Fibroblast of pulmonary artery (primary cell): ENCODE measurements around the gene AXIN1.
"Not testable (repeated sequence)": the region's sequence is repeated elsewhere in the genome, so short reads cannot be mapped to it uniquely, and the experiment has no call there.

Experiments
- DNase-seq: peaks from one replicate; pipeline ENCODE4 v3.0.0-alpha.2; 2010; ENCODE audit warnings: low read depth
- H3K4me3 ChIP-seq: replicated peaks from 2 replicates; pipeline ENCODE4 v1.5.1; 2011; ENCODE audit warnings: low read depth, mild to moderate bottlenecking, control low read depth, low read length, moderate library complexity
- CTCF ChIP-seq: IDR thresholded peaks from 2 replicates; pipeline ENCODE4 v1.5.1; 2011; ENCODE audit warnings: mild to moderate bottlenecking, control low read depth, low read length, inconsistent platforms; ENCODE audit errors: missing control alignments

The AXIN1 gene

GRCh38 chr16:354971-355461 is 2.5 kb upstream of the AXIN1 start:
- no peak overlapping the region for H3K4me3 ChIP-seq
- no peak for TF ChIP-seq CTCF
- no peak for DNase-seq

GRCh38 chr16:354291-354881 is 1.9 kb upstream of the AXIN1 start:
- DNase-seq: no peak
- TF ChIP-seq CTCF: no peak
- H3K4me3 ChIP-seq: no peak overlapping the region

- no peak for TF ChIP-seq CTCF
- peak overlapping the region; percentile 38 for H3K4me3 ChIP-seq
- DNase-seq: no peak
Measured at GRCh38 chr16:353404-354290, 1.1 kb upstream of the AXIN1 start.

- DNase-seq: no peak
- no peak for TF ChIP-seq CTCF
Measured at GRCh38 chr16:351804-352520, 561 bp downstream of the AXIN1 start.

GRCh38 chr16:350203-350602 is 2.3 kb downstream of the AXIN1 start:
- no peak for TF ChIP-seq CTCF
- no peak for DNase-seq
- no peak overlapping the region for H3K4me3 ChIP-seq

More at GRCh38 chr16:351804-352520, 561 bp downstream of the AXIN1 start:
- peak overlapping the region; percentile 67 for H3K4me3 ChIP-seq

GRCh38 chr16:349211-349610 is 3.3 kb downstream of the AXIN1 start:
- no peak for DNase-seq
- no peak overlapping the region for H3K4me3 ChIP-seq
- no peak for TF ChIP-seq CTCF

- H3K4me3 ChIP-seq, DNase-seq: not testable (repeated sequence)
Measured at GRCh38 chr16:348495-348894, 4.0 kb downstream of the AXIN1 start.
